Suprapubic skin (tissue), 4 donors: ENCODE measurements around the gene SERPINF2. TPM values are rescaled to one million over a fixed set of nuclear protein-coding genes. Genes with fewer than 3 reads are reported as not detected.
"Not testable (repeated sequence)": the region's sequence is repeated elsewhere in the genome, so short reads cannot be mapped to it uniquely, and the experiment has no call there.

Source experiments
- DNase-seq, 2 donors: peaks; one replicate each; pipeline ENCODE4 v3.0.0-alpha.2; 2019; ENCODE audit warnings: low spot score in 2 of 2
- H3K27ac ChIP-seq: fragments of 200-600 bp; sonication (generic); one replicate; pipeline ENCODE4 v1.5.1; 2019
- H3K27me3 ChIP-seq: fragments of 200-600 bp; sonication (generic); one replicate; pipeline ENCODE4 v1.5.1; 2019
- H3K36me3 ChIP-seq: fragments of 200-600 bp; sonication (generic); one replicate; pipeline ENCODE4 v1.5.1; 2019
- H3K4me1 ChIP-seq: fragments of 200-600 bp; sonication (generic); one replicate; pipeline ENCODE4 v1.5.1; 2019
- H3K4me3 ChIP-seq: fragments of 200-600 bp; sonication (generic); one replicate; pipeline ENCODE4 v1.5.1; 2019; ENCODE audit warnings: mild to moderate bottlenecking
- H3K9me3 ChIP-seq: fragments of 200-600 bp; sonication (generic); one replicate; pipeline ENCODE4 v1.5.1; 2019
- EP300 ChIP-seq: sonication (generic); formaldehyde crosslinking; IDR thresholded peaks from one replicate; pipeline ENCODE4 v1.6.1; 2017; ENCODE audit warnings: antibody characterized with exemption
- POLR2A ChIP-seq, 2 donors: fragments of 450-650 bp; IDR thresholded peaks; one replicate each; pipeline ENCODE4 v1.6.1; 2017; ENCODE audit warnings: antibody characterized with exemption in 2 of 2, mild to moderate bottlenecking in 2 of 2, moderate library complexity in 2 of 2
- POLR2AphosphoS5 ChIP-seq, 3 donors: sonication (generic); formaldehyde crosslinking; IDR thresholded peaks; one replicate each; pipeline ENCODE4 v1.6.1; 2017; ENCODE audit warnings: antibody characterized with exemption in 3 of 3
- WGBS: methylation state at CpG from one replicate; pipeline ENCODE4 v1.1.5; 2018; 5-methylcytosine and 5-hydroxymethylcytosine counted together
- total RNA-seq, 4 donors: library from RNA; depleted of rRNA; stranded (reverse); fragments of >200 nt; gene quantifications; one replicate each; pipeline ENCODE4 v1.1.0, GENCODE V29; 2016
- TF ChIP-seq, protein P1 (sequence below), 2 donors: fragments of 200-600 bp in 1 of 2; fragments of 450-650 bp in 1 of 2; sonication (generic) in 1 of 2; IDR thresholded peaks; one replicate each; pipeline ENCODE4 v1.5.1; 2016 to 2019; ENCODE audit warnings: antibody characterized with exemption in 2 of 2, mild to moderate bottlenecking in 1 of 2, moderate library complexity in 1 of 2

Gene SERPINF2
- total RNA-seq, 4 donors from 2014 or later = 3.9 to 7.4 (median 5.9) TPM

DNA sequence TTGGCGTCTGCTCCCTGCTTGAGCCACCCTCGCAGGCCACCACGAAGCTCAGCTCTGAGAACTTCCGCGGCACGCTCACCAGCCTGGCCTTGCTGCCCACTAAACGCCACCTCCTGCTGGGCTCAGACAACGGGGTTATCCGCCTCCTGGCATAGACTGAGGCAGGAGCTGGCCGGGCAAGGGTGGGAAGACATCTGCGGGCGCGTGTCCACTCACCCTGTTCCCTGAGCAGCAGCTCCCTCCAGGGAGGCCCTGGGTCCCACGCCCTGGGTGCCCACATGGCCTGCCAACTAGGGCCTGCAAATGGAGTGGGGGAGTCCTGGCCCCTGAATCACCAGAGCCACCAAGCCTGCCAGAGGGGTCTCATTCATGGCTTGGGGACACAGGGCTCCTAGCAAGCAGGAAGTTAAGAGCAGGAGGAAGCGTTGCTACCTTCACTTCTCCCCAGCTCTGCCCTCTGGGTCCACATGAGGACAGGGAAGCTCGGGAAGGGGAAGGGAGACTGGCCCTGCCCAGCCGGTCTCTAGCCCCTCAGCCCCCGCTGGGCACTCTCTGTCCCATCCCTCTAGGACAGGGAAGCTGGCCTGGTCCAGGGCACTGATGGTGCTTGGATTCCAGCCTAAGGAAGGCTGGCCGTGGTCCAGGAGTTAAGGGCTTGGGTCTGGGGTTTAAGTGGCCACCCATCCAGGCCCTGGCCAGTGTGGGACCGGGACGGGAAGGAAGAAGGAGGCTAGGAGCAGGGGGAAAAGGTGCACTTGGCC lies 5.0 kb upstream of the SERPINF2 start:
- WGBS = 91% methylated on average over 14 of the region's 21 CpGs
- H3K4me1 ChIP-seq = peaks cover 18% of the 10 kb centered on the region
- H3K27ac ChIP-seq = no peak overlapping the region
- no peaks in the 10 kb centered on the region for H3K9me3 ChIP-seq
- H3K36me3 ChIP-seq = peaks cover 52% of the 10 kb centered on the region
- no peak overlapping the region for H3K4me3 ChIP-seq
- no peaks in the 10 kb centered on the region for H3K27me3 ChIP-seq
- DNase-seq = no peak
- no peak for TF ChIP-seq POLR2A (IDR thresholded peaks at IDR 0.05)
- TF ChIP-seq EP300 = no peak
- no peak for TF ChIP-seq POLR2AphosphoS5 (IDR thresholded peaks at IDR 0.05)
- TF ChIP-seq, protein P1, sequence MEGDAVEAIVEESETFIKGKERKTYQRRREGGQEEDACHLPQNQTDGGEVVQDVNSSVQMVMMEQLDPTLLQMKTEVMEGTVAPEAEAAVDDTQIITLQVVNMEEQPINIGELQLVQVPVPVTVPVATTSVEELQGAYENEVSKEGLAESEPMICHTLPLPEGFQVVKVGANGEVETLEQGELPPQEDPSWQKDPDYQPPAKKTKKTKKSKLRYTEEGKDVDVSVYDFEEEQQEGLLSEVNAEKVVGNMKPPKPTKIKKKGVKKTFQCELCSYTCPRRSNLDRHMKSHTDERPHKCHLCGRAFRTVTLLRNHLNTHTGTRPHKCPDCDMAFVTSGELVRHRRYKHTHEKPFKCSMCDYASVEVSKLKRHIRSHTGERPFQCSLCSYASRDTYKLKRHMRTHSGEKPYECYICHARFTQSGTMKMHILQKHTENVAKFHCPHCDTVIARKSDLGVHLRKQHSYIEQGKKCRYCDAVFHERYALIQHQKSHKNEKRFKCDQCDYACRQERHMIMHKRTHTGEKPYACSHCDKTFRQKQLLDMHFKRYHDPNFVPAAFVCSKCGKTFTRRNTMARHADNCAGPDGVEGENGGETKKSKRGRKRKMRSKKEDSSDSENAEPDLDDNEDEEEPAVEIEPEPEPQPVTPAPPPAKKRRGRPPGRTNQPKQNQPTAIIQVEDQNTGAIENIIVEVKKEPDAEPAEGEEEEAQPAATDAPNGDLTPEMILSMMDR (IDR thresholded peaks at IDR 0.05) = no peak

DNA sequence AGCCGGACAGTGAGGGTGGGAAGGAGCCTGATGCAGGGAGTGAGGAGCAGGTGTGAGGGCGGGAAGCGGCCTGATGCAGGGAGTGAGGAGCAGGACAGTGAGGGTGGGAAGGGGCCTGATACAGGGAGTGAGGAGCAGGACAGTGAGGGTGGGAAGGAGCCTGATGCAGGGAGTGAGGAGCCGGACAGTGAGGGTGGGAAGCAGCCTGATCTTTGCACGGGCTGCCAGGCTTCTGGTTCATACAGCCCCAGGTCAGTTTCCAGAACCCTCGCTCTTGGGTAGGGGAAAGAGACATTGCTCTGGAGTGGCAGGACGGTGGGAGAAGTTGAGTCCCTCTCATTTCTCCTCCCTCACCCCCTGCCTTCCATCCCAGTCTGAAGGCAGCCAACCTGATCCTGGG lies 772 bp upstream of the SERPINF2 start:
- DNase-seq, H3K4me3 ChIP-seq: not testable (repeated sequence)

DNA sequence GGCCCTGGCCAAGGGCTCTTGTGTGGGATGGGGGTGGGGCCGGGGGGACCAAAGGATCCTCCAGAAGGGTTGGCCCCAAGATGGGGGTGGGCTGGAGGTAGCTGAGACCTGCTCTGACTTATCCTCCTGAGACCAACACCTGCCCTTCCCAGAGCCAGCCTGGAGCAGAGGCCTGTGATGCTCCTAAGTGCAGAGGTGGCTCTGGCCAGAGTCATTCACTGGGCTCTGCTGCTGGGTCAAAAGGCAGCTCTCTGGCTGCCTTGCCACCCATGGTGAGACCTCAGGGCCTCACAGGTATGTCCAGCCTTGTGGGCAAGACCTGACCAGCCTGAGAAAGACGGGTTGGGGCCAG lies 393 bp downstream of the SERPINF2 start:
- Histone ChIP-seq H3K9me3 (no peaks in the 10 kb centered on the region), H3K36me3 (peaks cover 2% of the 10 kb centered on the region), H3K27me3 (no peaks in the 10 kb centered on the region), H3K4me1 (peaks cover 40% of the 10 kb centered on the region), H3K27ac (no peak overlapping the region), H3K4me3 (no peak overlapping the region)
- TF ChIP-seq POLR2A (IDR thresholded peaks at IDR 0.05) (no peak), EP300 (no peak), POLR2AphosphoS5 (IDR thresholded peaks at IDR 0.05) (no peak)
- TF ChIP-seq, protein P1 (IDR thresholded peaks at IDR 0.05) = no peak
- no CpG with 5 or more reads among the region's 2 CpGs for WGBS
- DNase-seq = peak in 1 of 2 donors; percentile 53

More for the DNA sequence above, 772 bp upstream of the SERPINF2 start:
- not testable (repeated sequence) for H3K9me3 ChIP-seq, H3K27me3 ChIP-seq, H3K27ac ChIP-seq
- Histone ChIP-seq H3K4me1 (peaks cover 37% of the 10 kb centered on the region), H3K36me3 (peaks cover 14% of the 10 kb centered on the region)
- WGBS = 77% methylated on average over 7 of the region's 7 CpGs

DNA sequence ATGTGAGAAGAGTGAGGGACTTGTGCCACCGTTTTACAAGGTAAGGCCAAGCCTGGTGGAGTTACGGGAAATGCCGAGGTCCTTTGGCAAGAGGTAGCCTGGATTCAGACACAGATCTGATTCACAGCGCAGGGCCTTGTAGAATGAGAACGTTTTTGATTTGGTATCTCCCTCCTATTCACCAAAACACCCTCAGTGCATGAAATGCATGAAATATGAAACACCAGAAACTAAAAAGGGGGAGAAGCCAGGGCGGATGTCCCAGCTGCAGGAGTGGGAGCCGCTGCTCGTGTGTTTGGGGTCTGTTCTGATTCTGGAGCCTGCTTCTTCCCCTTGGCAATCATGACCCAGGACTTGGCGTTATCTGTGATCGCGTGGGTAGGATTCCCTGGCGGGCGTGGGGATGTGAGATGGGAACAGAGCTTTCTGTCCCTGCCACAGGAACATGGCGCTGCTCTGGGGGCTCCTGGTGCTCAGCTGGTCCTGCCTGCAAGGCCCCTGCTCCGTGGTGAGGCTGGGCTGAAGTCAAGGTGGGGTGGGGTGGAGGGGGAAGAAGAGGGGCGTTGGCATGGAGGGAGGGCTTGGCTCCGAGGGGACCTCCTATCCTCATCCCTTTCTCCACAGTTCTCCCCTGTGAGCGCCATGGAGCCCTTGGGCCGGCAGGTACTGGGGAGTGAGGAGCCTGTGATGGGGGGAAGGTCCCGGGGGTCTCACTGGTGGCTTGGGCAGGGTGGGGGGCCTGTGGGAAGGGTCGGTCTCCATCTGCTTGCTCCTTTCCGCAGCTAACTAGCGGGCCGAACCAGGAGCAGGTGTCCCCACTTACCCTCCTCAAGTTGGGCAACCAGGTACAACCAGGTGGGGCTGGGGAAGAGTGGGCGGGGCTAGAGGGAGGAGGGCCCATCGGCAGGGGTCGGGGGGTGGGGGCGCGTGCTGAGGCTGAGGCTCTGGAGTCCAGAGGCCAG lies 2.2 kb downstream of the SERPINF2 start:
- peak overlapping the region; percentile 48 for H3K27ac ChIP-seq
- H3K4me3 ChIP-seq = no peak overlapping the region
- H3K9me3 ChIP-seq = no peaks in the 10 kb centered on the region
- no peaks in the 10 kb centered on the region for H3K36me3 ChIP-seq
- TF ChIP-seq EP300 (no peak), POLR2A (IDR thresholded peaks at IDR 0.05) (no peak), POLR2AphosphoS5 (IDR thresholded peaks at IDR 0.05) (no peak)
- TF ChIP-seq, protein P1 (IDR thresholded peaks at IDR 0.05) = no peak
- H3K4me1 ChIP-seq = peaks cover 40% of the 10 kb centered on the region
- peak in 1 of 2 donors; percentile 66 for DNase-seq
- H3K27me3 ChIP-seq = no peaks in the 10 kb centered on the region
- WGBS = 75% methylated on average over 24 of the region's 29 CpGs

DNA sequence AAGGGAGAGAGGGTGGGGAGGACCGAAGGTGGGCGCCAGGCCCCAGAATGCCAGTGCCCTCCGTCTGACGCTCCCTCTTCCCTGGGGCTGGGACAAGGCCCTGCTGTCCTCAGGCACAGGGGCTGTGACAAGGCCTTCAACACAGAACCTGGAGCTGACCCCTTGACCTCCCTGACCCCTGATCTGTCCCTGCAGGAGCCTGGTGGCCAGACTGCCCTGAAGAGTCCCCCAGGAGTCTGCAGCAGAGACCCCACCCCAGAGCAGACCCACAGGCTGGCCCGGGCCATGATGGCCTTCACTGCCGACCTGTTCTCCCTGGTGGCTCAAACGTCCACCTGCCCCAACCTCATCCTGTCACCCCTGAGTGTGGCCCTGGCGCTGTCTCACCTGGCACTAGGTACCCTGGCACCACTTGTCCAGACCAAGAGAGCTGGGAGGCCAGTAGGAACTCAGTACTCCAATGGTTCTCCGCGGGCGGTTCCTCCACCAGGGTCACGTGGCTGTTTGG lies 2.9 kb downstream of the SERPINF2 start:
- H3K27me3 ChIP-seq = no peaks in the 10 kb centered on the region
- H3K9me3 ChIP-seq = no peaks in the 10 kb centered on the region
- peak overlapping the region; percentile 48 for H3K27ac ChIP-seq
- H3K4me1 ChIP-seq = peaks cover 41% of the 10 kb centered on the region
- TF ChIP-seq POLR2AphosphoS5 (IDR thresholded peaks at IDR 0.05) = no peak
- no peak for TF ChIP-seq POLR2A (IDR thresholded peaks at IDR 0.05)
- no peak for TF ChIP-seq EP300
- TF ChIP-seq, protein P1 (IDR thresholded peaks at IDR 0.05) = no peak
- DNase-seq = no peak
- H3K36me3 ChIP-seq = no peaks in the 10 kb centered on the region
- no peak overlapping the region for H3K4me3 ChIP-seq
- 96% methylated on average over 6 of the region's 12 CpGs for WGBS
